Activated naive CD8-positive, alpha-beta T cell treated with anti-CD3 and anti-CD28 coated beads, Interleukin-2, amount 10 ng/mL, durations not matched to agents 7 days and 5 days (primary cell): Measurements from ENCODE around the gene EOLA1. TPM values are rescaled to one million over a fixed set of nuclear protein-coding genes. Genes with fewer than 3 reads are reported as not detected.
"Not testable (repeated sequence)": the region's sequence is repeated elsewhere in the genome, so short reads cannot be mapped to it uniquely, and the experiment has no call there.

ENCODE experiments used
- ATAC-seq: fragments of 150-1000 bp; cut with Tn5 transposase; one replicate; pipeline ENCODE4 v1.10.0; 2021; ENCODE audit warnings: low read depth, moderate library complexity
- POLR2A ChIA-PET: fragments of 350-600 bp; sonication (Branson Sonifier 250); formaldehyde crosslinking; loops from one replicate; lab custom pipeline; 2021; ENCODE audit warnings: antibody characterized with exemption; lab: Charles Lee
- DNase-seq: peaks from one replicate; pipeline ENCODE4 v3.0.0; 2021
- H3K27ac Mint-ChIP-seq: one replicate; pipeline ENCODE4 v1.8.0; 2022; ENCODE audit warnings: mild to moderate bottlenecking, mixed read lengths
- H3K27me3 Mint-ChIP-seq: one replicate; pipeline ENCODE4 v1.8.0; 2022; ENCODE audit warnings: mild to moderate bottlenecking, moderate library complexity, mixed read lengths
- H3K36me3 Mint-ChIP-seq: one replicate; pipeline ENCODE4 v1.8.0; 2021; ENCODE audit warnings: mild to moderate bottlenecking, mixed read lengths
- H3K4me1 Mint-ChIP-seq: one replicate; pipeline ENCODE4 v1.8.0; 2021; ENCODE audit warnings: mixed read lengths
- H3K4me3 Mint-ChIP-seq: one replicate; pipeline ENCODE4 v1.8.0; 2022; ENCODE audit warnings: mild to moderate bottlenecking, moderate library complexity, mixed read lengths
- H3K9me3 Mint-ChIP-seq: one replicate; pipeline ENCODE4 v1.8.0; 2021; ENCODE audit warnings: mixed read lengths
- total RNA-seq, 2 experiments: library from RNA; stranded (reverse); gene quantifications; one replicate each; pipeline ENCODE4 v1.2.3, GENCODE V29; 2021

Gene EOLA1
- total RNA-seq, 2 experiments from 2014 or later, result 25.7 to 30.1 TPM

GRCh38 chrX:149520636-149521277 is 20.1 kb upstream of the EOLA1 start:
- H3K36me3 Mint-ChIP-seq, result peaks cover 14% of the 10 kb centered on the region
- not testable (repeated sequence) for H3K27me3 Mint-ChIP-seq, H3K27ac Mint-ChIP-seq, H3K9me3 Mint-ChIP-seq, ATAC-seq, DNase-seq
- H3K4me1 Mint-ChIP-seq, result peaks cover 38% of the 10 kb centered on the region
- H3K4me3 Mint-ChIP-seq, result peak overlapping the region; percentile 16
- POLR2A ChIA-PET, result interaction anchor here (1.2 to 2.6 kb wide), 4 partner anchors 9 to 20 kb away, joined by 3 to 13 read pairs (median 6); partner anchors contain the start of genes EOLA1 and IDS

GRCh38 chrX:149521438-149521837 is 19.4 kb upstream of the EOLA1 start:
- Mint-ChIP-seq H3K9me3 (peaks cover 1% of the 10 kb centered on the region), H3K4me1 (peaks cover 33% of the 10 kb centered on the region), H3K27me3 (no peaks in the 10 kb centered on the region), H3K27ac (peak overlapping the region; percentile 84), H3K4me3 (peak overlapping the region; percentile 79), H3K36me3 (peaks cover 12% of the 10 kb centered on the region)
- ATAC-seq (no peak), DNase-seq (no peak)
- POLR2A ChIA-PET, result interaction anchor here (1.2 to 2.6 kb wide), 5 partner anchors 8 to 19 kb away, joined by 3 to 13 read pairs (median 8); partner anchors contain the start of genes EOLA1 and IDS

GRCh38 chrX:149522916-149523315 is 17.9 kb upstream of the EOLA1 start:
- Mint-ChIP-seq H3K4me3 (no peak overlapping the region), H3K27ac (no peak overlapping the region), H3K4me1 (peaks cover 32% of the 10 kb centered on the region), H3K36me3 (peaks cover 6% of the 10 kb centered on the region), H3K27me3 (no peaks in the 10 kb centered on the region), H3K9me3 (no peaks in the 10 kb centered on the region)
- ATAC-seq, result no peak
- DNase-seq, result no peak
- POLR2A ChIA-PET, result interaction anchor here (2.1 to 2.6 kb wide), 3 partner anchors 9 to 18 kb away, joined by 8 to 13 read pairs (median 8); partner anchors contain the start of gene IDS

- not testable (repeated sequence) for H3K9me3 Mint-ChIP-seq, H3K36me3 Mint-ChIP-seq, H3K27me3 Mint-ChIP-seq, H3K4me3 Mint-ChIP-seq
- DNase-seq (peak; percentile 54), ATAC-seq (peak; percentile 88)
- POLR2A ChIA-PET, result interaction anchor here (1.1 to 1.5 kb wide), 3 partner anchors 13 to 15 kb away, joined by 3 to 4 read pairs (median 3); partner anchors contain the start of gene EOLA1
- peak overlapping the region; percentile 60 for H3K27ac Mint-ChIP-seq
- peaks cover 26% of the 10 kb centered on the region for H3K4me1 Mint-ChIP-seq
These were observed 15.4 kb upstream of the EOLA1 start for GRCh38 chrX:149525389-149525788.

GRCh38 chrX:149525903-149526302 is 14.9 kb upstream of the EOLA1 start:
- not testable (repeated sequence) for H3K27me3 Mint-ChIP-seq, H3K36me3 Mint-ChIP-seq, H3K9me3 Mint-ChIP-seq, DNase-seq
- H3K4me3 Mint-ChIP-seq, result peak overlapping the region; percentile 40
- H3K27ac Mint-ChIP-seq, result peak overlapping the region; percentile 84
- H3K4me1 Mint-ChIP-seq, result peaks cover 20% of the 10 kb centered on the region
- POLR2A ChIA-PET, result interaction anchor here (0.7 to 1.1 kb wide), 4 partner anchors 14 to 15 kb away, joined by 3 to 6 read pairs (median 3); partner anchors contain the start of gene EOLA1
- ATAC-seq, result peak; percentile 60

- not testable (repeated sequence) for DNase-seq, H3K36me3 Mint-ChIP-seq, H3K4me3 Mint-ChIP-seq, H3K9me3 Mint-ChIP-seq, H3K27me3 Mint-ChIP-seq, ATAC-seq
- Mint-ChIP-seq H3K4me1 (peaks cover 15% of the 10 kb centered on the region), H3K27ac (peak overlapping the region; percentile 84)
- POLR2A ChIA-PET, result interaction anchor here (0.7 to 1.1 kb wide), 3 partner anchors 13 to 14 kb away, joined by 3 to 6 read pairs (median 3); partner anchors contain the start of gene EOLA1
These were observed 14.3 kb upstream of the EOLA1 start for GRCh38 chrX:149526318-149527033.

- POLR2A ChIA-PET, result interaction anchor here (0.6 to 1.0 kb wide), 2 partner anchors 13 to 15 kb away, joined by 3 to 5 read pairs; partner anchors contain the start of gene EOLA1
- peak overlapping the region; percentile 72 for H3K27ac Mint-ChIP-seq
These were observed 13.1 kb upstream of the EOLA1 start for GRCh38 chrX:149527705-149528104.

GRCh38 chrX:149528381-149528780 is 12.4 kb upstream of the EOLA1 start:
- ATAC-seq (no peak), DNase-seq (no peak)
- Mint-ChIP-seq H3K27ac (peak overlapping the region; percentile 61), H3K9me3 (no peaks in the 10 kb centered on the region), H3K27me3 (no peaks in the 10 kb centered on the region), H3K4me3 (no peak overlapping the region), H3K4me1 (peaks cover 4% of the 10 kb centered on the region), H3K36me3 (peaks cover 4% of the 10 kb centered on the region)
- POLR2A ChIA-PET, result interaction anchor here (0.6 to 1.0 kb wide), 4 partner anchors 12 to 23 kb away, joined by 3 to 5 read pairs (median 4); partner anchors contain the start of genes EOLA1 and IDS

More at GRCh38 chrX:149527705-149528104, 13.1 kb upstream of the EOLA1 start:
- H3K4me1 Mint-ChIP-seq, result peaks cover 6% of the 10 kb centered on the region
- H3K4me3 Mint-ChIP-seq, result no peak overlapping the region
- ATAC-seq (peak; percentile 16), DNase-seq (no peak)
- no peaks in the 10 kb centered on the region for H3K27me3 Mint-ChIP-seq
- H3K9me3 Mint-ChIP-seq, result no peaks in the 10 kb centered on the region
- peaks cover 4% of the 10 kb centered on the region for H3K36me3 Mint-ChIP-seq

- no peak for DNase-seq
- Mint-ChIP-seq H3K4me1 (peaks cover 4% of the 10 kb centered on the region), H3K9me3 (no peaks in the 10 kb centered on the region), H3K36me3 (peaks cover 6% of the 10 kb centered on the region), H3K27me3 (no peaks in the 10 kb centered on the region), H3K27ac (no peak overlapping the region), H3K4me3 (no peak overlapping the region)
- ATAC-seq, result no peak
- POLR2A ChIA-PET, result no interaction called here
These were observed 9.2 kb upstream of the EOLA1 start for GRCh38 chrX:149531599-149531998.

GRCh38 chrX:149532868-149533267 is 7.9 kb upstream of the EOLA1 start:
- H3K27ac Mint-ChIP-seq, ATAC-seq, H3K4me3 Mint-ChIP-seq, H3K36me3 Mint-ChIP-seq, POLR2A ChIA-PET, H3K9me3 Mint-ChIP-seq, DNase-seq, H3K27me3 Mint-ChIP-seq, H3K4me1 Mint-ChIP-seq: not testable (repeated sequence)

- H3K9me3 Mint-ChIP-seq, H3K4me3 Mint-ChIP-seq, H3K27ac Mint-ChIP-seq, ATAC-seq, DNase-seq, POLR2A ChIA-PET, H3K4me1 Mint-ChIP-seq, H3K36me3 Mint-ChIP-seq, H3K27me3 Mint-ChIP-seq: not testable (repeated sequence)
These were observed 6.8 kb upstream of the EOLA1 start for GRCh38 chrX:149533999-149534398.

- H3K27me3 Mint-ChIP-seq, H3K36me3 Mint-ChIP-seq, H3K27ac Mint-ChIP-seq, DNase-seq, ATAC-seq, POLR2A ChIA-PET, H3K4me3 Mint-ChIP-seq, H3K9me3 Mint-ChIP-seq, H3K4me1 Mint-ChIP-seq: not testable (repeated sequence)
These were observed 5.7 kb upstream of the EOLA1 start for GRCh38 chrX:149534926-149535602.

GRCh38 chrX:149537474-149537873 is 3.3 kb upstream of the EOLA1 start:
- H3K27ac Mint-ChIP-seq, ATAC-seq, H3K36me3 Mint-ChIP-seq, POLR2A ChIA-PET, H3K9me3 Mint-ChIP-seq, H3K4me3 Mint-ChIP-seq, DNase-seq, H3K27me3 Mint-ChIP-seq, H3K4me1 Mint-ChIP-seq: not testable (repeated sequence)
